HG02678 (cell line): ENCODE data around the gene DNAJC5.

Experiments
- ATAC-seq: cut with Tn5 transposase; IDR thresholded peaks from one replicate; pipeline ENCODE4 v1.9.1; 2021; ENCODE audit warnings: mild to moderate bottlenecking, moderate library complexity; ENCODE audit not compliant: unreplicated experiment

Gene DNAJC5

DNA sequence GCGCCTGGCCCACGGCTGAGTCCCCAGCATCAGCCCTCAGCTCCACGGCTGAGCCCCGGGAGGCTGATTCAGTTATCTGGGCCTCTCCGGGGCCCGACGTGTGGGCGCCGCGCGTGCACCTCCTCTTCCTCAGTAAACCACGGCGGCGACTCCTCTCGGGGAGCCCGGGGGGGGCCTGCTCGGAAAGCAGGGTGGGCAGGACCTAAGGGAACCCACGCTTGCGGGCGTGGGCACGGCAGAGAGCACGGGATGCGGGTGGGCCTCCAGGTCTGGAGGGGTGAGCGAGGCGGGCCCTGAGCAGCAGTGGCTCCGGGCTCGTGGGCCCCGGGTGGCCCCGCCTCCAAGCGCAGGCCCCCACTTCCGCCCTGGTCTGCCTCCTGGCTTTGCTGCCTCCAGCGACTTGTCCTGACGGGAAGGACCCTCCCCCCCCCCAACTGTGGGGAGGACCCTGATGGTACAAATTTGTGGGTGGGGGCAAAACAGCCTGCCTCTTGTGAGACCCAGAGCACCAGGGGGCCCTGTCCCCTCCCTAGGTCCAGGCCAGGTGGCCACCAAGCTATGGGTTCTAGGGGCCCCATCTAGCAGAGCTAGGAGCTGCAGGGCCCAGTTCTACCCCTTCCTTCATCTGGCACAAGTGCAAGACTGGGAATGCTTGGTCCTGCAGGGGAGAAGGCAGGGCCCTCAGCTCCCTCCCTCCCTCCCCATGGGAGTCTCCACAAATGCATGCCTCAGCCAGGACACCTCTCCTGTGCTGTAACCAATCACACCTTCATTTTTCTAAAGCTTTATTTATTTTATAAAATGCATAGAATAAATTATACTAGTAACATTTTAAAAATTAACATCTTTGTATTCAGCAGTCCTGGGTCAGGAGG, 44.4 kb downstream of the DNAJC5 start:
- no peak for ATAC-seq

DNA sequence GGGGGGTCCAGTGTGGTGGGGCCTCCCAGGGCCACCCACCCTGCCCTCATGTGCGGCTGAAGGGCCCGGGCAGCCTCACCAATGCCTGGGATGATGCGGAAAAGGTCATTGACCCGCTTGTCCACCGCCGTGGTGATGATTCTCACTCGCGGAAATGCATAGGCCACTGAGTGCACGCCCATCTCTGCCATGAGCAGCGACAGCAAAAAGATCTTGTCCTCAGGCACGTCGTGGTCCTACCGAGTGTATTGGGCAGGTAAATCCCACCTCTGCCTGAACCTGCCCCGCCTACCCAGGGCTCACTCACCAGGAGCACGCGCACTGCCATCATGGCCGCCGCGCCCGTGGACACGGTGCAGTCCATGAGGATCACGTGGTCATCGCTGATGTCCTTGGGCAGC, 45.1 kb downstream of the DNAJC5 start:
- ATAC-seq = no peak

- no peak for ATAC-seq
Observed at GRCh38 chr20:63940472-63941266, 45.7 kb downstream of the DNAJC5 start.

- ATAC-seq = no peak
Observed at GRCh38 chr20:63941282-63942081, 46.6 kb downstream of the DNAJC5 start.

DNA sequence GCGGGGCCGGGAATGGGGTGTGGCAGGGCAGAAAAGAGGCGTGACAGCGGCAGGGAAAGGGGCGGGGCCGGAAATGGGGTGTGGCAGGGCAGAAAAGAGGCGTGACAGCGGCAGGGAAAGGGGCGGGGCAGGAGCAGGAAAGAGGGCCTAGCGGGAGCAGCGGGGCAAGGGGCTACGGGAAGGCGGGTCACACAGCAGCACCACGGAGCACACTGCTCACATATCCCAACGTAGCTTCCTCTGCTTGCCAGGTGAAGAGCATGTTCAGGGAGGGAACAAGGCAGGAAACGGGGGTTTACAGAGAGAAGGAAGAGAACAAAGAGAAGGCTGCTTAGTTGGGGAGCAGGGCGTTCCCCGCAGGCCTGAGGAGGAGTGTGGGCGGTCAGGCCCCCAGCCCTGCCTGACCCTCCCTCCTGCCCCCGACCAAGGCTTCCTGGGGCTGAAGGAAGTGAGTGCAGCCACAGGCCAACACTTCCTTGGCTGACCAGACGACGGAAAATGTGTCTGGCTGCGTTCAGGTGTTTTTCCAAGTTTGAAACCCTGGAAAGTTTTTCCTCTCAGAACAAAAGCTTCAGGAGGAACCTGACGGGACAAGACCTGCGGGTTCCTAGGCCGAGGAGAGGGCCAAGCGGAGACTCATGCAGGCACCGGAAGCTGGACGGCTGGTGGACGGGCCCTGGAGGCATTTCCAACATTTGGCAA, 47.5 kb downstream of the DNAJC5 start:
- ATAC-seq = no peak

DNA sequence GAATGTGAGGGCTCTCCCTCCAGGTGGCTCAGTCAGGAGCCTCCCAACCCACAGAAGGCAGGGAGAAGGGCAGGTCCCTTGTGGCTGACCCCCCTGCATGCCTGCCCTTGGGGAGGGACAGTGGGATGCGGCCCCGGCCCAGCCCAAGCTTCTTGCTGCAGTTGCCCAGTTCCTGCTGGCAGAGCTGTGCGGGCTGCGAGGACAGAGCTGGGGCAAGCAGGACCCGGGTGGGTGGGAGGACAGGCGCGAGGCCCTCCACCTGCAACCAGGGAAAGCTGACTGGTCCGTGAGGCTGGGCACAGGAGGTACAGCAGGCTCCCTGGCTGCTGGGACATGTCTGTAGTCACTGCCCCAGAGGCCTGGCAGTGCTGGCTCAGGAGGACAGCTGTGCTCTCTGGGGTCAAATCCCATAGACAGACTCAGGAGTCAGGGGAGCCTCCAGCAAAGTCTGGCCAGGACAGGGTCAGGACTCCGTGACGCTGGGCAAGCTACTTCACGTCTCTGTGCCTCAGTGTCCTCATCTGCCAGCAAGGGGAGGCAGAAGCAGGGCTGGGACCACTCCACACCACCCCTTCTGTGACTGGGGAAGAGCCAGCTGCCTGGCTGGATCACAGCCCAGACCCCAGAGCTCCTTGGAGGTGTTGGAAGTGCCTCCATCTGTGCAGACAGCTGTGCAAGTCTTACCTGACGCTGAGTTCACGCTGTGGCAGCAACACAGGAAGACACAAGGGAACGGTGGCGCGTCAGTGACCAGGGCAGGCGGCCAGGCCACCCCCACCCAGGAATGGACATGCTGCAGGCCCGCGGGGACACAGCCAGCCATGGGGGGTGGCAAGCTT, 48.3 kb downstream of the DNAJC5 start:
- ATAC-seq = no peak

DNA sequence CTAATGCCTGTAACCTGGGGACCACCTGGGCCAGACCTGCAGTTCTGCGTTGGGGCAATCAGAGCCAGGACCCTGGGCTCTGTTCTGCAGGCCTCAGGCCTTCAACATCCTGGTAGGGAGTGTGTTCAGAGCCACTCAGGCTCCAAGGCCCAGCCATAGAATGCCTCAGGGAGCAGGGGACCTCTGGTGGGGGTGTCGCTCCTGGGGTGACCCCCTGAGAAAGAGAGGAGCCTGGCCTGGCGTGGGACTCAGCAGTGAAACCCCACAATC, 48.8 kb downstream of the DNAJC5 start:
- no peak for ATAC-seq

DNA sequence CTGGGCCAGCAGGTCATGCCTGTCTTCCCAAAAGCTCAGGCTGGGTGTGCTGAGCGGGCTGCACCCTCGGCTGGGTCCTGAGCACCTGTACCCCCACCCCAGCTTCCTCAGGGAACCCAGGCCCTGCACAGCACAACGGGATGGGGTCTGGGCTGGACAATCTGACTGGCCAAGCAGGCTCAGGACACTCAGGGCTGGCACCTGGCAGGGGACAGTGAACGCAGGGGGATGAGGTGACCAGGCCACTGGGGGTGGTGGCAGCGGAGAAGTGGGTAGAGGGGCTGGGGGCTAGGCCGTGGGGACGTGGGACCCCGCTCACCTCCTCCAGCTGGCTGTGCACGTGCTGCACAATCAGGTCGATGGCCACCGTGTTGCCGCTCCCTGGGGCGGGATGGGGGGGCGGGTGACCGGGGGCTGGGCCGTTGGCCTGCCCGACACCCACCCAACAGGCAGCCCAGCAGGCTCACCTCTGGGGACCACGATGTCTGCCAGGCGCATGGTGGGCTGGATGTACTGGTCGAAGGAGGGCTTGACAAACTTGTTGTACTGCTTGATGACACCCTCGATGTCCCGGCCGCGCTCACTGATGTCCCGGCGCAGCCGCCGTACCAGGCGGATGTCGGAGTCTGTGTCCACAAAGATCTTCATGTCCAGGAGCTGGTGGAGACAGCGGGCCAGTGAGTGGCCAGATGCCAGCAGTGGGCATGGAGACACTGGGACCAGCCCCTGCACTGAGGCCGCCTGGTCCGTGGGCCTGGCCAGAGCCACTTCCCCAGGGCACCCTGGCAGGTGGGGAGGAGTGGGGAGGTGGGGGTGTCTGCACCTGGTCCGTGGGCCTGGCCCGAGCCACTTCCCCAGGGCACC, 49.4 kb downstream of the DNAJC5 start:
- no peak for ATAC-seq

DNA sequence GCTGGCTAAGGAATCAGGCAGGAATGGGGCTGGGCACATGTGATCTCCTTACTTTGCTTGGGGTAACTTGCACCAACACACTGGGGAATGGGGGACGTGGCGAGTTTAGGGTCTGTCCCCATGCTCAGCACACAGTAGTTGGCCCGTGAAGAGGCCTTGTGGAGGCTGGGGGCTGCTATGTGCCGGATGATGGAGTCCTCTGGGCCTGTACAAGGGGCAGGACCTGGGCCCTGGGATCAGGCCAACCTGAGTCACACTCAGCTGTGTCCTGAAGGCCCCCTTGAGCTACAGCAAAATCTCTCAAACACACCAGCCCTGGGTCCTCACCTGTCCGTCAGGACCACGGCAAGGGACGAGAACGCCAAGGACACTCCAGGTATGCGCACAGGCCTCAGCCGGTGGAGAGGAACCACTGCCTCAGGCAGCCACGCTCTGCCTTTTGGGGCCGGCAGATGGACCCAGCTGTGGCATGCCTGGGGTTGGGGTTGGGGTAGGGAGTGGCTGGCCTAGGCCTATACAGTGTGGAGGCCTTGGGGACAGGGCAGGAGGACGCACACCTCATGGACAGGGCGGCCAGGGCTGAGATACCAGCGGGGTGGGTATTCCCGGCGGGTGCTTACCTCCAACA, 50.2 kb downstream of the DNAJC5 start:
- ATAC-seq = no peak

- no peak for ATAC-seq
Observed at GRCh38 chr20:63945921-63946920, 51.3 kb downstream of the DNAJC5 start.

GRCh38 chr20:63946986-63947637, 52.2 kb downstream of the DNAJC5 start:
- ATAC-seq = no peak

DNA sequence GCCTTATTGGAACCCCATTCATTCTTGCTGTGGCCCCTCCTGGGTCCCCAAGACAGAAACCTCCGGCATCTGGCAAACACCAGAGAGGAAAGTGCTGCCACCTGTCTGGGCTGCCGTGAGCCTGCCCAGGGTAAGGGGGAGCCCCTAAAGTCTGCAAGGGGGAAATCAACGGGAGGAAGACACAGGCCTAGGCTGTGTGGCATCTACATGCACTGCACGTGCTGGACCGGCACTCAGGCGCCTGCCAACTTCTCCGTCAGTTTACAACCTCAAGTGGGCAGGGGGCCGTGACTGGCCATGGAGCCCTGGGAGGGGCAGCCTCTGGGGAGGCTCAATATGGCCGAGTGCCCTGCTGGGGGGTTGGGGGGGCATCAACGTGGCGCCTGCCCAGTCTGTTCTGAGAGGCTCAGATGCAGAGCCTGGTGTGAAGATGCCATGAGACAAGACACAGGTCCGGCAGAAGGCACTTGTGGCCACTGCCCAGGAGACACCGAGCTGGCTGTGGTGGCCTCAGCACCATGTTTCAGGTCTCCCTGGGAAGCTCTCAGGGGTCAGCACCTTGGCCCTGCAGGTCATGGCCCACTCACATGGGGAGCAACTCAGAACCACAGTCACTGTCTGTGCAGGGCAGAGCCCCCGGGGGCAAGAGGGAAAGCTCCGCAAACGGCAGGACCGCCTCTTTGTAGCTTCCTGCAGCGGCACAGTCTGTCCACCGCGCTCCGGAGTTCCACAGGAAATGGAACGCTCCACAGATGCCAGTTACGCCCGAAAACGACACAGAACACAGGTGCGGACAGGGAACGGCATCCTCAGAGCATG, 52.9 kb downstream of the DNAJC5 start:
- ATAC-seq = no peak

DNA sequence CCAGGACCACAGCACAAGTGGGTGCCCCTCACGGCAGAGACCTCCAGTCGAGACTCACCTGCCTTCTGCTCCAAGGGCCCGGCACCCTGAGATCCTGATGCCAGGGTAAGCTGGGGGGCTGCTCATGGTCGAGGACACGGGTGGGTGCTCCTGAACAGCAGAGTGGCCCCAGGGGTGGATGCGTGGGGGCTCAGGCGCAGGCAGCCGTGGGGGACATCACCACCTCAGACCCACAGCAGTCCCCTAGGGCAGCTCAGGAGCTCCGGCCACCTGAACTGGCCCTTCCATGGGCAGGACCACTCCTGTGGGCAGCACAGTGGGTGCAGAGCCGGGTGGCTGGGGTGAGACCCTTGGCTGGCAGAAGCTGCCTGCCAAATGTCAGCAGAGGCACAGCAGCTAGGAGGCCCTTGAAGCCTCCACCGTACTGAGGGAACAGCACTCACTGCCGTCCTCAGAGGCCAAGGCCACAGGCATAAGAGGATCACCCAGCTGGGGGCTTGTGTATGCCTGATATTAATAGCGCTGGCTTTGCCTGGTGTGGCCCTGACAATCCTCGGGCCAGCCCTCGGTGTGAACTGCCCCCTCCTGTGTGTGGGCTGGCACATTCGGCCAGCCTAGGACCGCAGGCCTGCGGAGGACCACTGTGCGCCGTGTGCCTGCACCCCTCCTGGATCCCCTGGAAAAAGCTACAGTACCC, 55.9 kb downstream of the DNAJC5 start:
- ATAC-seq = no peak

DNA sequence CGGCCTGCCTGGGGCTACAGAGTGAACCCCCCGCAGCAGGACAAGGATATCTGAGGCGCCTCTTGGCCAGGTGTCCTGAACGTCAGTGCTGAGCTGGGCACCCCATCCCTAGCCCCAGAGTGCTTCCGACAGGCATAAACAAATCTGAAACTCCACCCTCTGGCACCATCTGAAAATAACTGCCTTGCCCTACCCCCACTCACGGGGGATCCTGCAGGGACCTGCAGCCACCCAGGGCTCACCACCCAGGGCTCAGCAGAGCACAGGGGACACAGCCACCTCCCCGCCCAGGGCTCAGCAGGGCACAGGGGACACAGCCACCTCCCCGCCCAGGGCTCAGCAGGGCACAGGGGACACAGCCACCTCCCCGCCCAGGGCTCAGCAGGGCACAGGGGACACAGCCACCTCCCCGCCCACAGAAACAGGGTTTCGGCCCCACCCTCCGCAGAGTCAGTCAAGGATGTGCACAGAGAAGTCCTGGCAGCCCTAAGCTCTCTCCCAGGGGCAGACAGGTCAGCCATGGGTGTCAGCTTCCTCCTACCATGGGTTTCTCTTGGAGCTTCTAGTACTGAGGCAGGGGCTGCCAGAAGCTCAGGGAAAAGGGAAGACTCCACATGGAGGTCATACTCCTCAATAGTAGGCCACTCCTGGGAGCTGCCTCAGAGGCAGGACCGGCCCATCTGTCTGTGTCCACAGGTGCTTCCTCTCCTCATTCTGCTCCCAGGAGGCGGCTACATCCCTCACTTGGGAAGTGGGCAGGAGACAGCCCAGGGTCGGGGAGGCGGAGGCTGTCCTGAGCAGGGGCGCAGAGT, 56.7 kb downstream of the DNAJC5 start:
- ATAC-seq = no peak

- ATAC-seq = no peak
Observed at GRCh38 chr20:63952210-63952535, 57.2 kb downstream of the DNAJC5 start.
